HL-60 (cell line): ENCODE data around the gene ADAMTS16.

Experiments
- DNase-seq, 2 experiments: peaks; one replicate each; pipeline ENCODE4 v3.0.0-alpha.2; 2010 to 2020; ENCODE audit warnings: low read depth in 1 of 2, low spot score in 1 of 2
- H3K27ac ChIP-seq: fragments of 250-450 bp; sonication (Bioruptor Pico); replicated peaks from 2 replicates; pipeline ENCODE4 v1.5.1; 2020; ENCODE audit warnings: mild to moderate bottlenecking, moderate library complexity
- H3K27me3 ChIP-seq: fragments of 250-450 bp; sonication (Bioruptor Pico); 2 replicates; pipeline ENCODE4 v1.5.1; 2021; ENCODE audit warnings: mild to moderate bottlenecking, moderate library complexity; ENCODE audit not compliant: insufficient read depth, poor library complexity, severe bottlenecking
- H3K4me3 ChIP-seq: replicated peaks from 2 replicates; pipeline ENCODE4 v1.5.1; 2011; ENCODE audit warnings: mild to moderate bottlenecking, control low read depth, low read length; ENCODE audit not compliant: insufficient read depth
- GABPA ChIP-seq: IDR thresholded peaks from 2 replicates; pipeline ENCODE4 v1.6.1; 2012; ENCODE audit warnings: low read depth
- POLR2AphosphoS5 ChIP-seq: IDR thresholded peaks from 2 replicates; pipeline ENCODE4 v1.6.1; 2012; ENCODE audit warnings: low read depth
- SPI1 ChIP-seq: IDR thresholded peaks from 2 replicates; pipeline ENCODE4 v1.6.1; 2012; ENCODE audit warnings: low read depth, mild to moderate bottlenecking, borderline replicate concordance
- TF ChIP-seq, protein P1 (sequence below): IDR thresholded peaks from one replicate; pipeline ENCODE4 v1.5.1; 2011; ENCODE audit warnings: low read length, control low read depth, inconsistent platforms; ENCODE audit not compliant: insufficient read depth
- TF ChIP-seq, protein P2 (sequence below): IDR thresholded peaks from 2 replicates; pipeline ENCODE4 v1.6.1; 2012; ENCODE audit warnings: low read depth; ENCODE audit not compliant: insufficient replicate concordance

The ADAMTS16 gene

DNA sequence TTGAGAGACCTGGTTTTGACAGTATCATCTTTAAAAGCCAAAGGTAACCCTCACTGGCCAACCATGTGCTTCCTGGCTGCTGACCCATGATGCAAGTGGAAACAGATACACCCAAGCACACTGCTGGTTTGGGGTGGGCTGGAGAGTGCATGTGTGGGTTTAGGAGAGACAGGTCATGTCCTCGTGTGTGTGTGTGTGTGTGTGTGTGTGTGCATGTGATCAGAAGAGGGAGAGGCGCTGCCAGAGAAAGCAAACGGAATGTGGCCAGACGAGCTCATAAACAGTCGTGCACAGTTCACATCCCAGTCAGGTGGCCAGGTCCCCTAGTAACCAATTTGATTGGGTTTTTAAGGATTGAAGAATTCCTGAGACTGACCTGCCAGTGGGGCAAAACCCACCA, 169.5 kb downstream of the ADAMTS16 start:
- H3K27ac ChIP-seq: no peak overlapping the region
- H3K4me3 ChIP-seq: no peak overlapping the region
- TF ChIP-seq SPI1 (no peak), GABPA (no peak), POLR2AphosphoS5 (no peak)
- TF ChIP-seq, protein P1, sequence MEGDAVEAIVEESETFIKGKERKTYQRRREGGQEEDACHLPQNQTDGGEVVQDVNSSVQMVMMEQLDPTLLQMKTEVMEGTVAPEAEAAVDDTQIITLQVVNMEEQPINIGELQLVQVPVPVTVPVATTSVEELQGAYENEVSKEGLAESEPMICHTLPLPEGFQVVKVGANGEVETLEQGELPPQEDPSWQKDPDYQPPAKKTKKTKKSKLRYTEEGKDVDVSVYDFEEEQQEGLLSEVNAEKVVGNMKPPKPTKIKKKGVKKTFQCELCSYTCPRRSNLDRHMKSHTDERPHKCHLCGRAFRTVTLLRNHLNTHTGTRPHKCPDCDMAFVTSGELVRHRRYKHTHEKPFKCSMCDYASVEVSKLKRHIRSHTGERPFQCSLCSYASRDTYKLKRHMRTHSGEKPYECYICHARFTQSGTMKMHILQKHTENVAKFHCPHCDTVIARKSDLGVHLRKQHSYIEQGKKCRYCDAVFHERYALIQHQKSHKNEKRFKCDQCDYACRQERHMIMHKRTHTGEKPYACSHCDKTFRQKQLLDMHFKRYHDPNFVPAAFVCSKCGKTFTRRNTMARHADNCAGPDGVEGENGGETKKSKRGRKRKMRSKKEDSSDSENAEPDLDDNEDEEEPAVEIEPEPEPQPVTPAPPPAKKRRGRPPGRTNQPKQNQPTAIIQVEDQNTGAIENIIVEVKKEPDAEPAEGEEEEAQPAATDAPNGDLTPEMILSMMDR: no peak
- TF ChIP-seq, protein P2, sequence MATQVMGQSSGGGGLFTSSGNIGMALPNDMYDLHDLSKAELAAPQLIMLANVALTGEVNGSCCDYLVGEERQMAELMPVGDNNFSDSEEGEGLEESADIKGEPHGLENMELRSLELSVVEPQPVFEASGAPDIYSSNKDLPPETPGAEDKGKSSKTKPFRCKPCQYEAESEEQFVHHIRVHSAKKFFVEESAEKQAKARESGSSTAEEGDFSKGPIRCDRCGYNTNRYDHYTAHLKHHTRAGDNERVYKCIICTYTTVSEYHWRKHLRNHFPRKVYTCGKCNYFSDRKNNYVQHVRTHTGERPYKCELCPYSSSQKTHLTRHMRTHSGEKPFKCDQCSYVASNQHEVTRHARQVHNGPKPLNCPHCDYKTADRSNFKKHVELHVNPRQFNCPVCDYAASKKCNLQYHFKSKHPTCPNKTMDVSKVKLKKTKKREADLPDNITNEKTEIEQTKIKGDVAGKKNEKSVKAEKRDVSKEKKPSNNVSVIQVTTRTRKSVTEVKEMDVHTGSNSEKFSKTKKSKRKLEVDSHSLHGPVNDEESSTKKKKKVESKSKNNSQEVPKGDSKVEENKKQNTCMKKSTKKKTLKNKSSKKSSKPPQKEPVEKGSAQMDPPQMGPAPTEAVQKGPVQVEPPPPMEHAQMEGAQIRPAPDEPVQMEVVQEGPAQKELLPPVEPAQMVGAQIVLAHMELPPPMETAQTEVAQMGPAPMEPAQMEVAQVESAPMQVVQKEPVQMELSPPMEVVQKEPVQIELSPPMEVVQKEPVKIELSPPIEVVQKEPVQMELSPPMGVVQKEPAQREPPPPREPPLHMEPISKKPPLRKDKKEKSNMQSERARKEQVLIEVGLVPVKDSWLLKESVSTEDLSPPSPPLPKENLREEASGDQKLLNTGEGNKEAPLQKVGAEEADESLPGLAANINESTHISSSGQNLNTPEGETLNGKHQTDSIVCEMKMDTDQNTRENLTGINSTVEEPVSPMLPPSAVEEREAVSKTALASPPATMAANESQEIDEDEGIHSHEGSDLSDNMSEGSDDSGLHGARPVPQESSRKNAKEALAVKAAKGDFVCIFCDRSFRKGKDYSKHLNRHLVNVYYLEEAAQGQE: no peak
- no peak for DNase-seq
- no peaks in the 10 kb centered on the region for H3K27me3 ChIP-seq

DNA sequence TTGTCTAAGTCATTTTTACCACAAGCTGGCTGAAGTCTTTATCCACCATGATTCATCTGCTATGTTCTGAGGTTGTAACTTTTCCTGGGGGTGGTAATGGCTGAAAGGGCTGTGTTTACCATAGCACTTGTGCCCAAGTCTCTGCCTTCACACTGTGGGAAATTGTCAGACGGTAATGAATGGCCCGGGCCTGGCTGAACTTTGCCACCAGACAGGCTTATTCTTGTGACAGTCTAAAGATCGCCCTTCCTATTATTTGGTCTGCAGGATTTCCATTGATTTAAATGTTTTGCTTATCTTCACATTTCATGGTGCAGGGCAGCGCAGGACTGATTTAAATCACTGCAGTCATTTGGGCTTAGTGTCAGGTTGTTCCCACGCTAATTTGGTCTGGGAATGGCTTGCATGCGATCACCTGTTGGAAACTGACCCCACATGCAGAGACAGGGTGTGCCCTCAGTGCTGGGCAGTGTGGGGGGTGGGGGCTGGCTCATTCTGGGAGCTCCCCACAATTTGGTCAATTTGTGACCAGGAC, 173.0 kb downstream of the ADAMTS16 start:
- DNase-seq: no peak
- TF ChIP-seq POLR2AphosphoS5: no peak
- TF ChIP-seq, protein P1: no peak
- no peak for TF ChIP-seq GABPA
- TF ChIP-seq SPI1: no peak
- TF ChIP-seq, protein P2: no peak
- Histone ChIP-seq H3K4me3 (no peak overlapping the region), H3K27me3 (no peaks in the 10 kb centered on the region), H3K27ac (no peak overlapping the region)

DNA sequence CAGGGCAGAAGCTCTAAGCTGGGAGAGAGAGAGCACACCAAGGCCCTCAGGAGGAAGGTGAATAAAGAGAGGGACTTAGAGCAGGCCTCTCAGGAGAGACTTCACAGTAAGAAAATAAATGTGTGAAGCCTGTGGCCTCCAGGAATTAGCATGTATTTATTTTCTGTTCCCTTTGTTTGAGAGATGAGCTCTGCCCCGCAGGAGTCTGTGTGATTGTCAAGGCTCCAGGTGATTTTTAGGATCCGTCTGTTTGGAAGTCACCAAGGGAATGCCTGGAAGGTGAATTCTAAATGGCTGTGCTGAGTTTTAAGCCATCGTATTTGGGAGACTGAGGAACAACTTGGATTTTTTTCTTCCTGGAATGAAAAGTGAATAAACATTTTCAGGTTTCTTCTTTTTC, 174.0 kb downstream of the ADAMTS16 start:
- DNase-seq: no peak
- H3K4me3 ChIP-seq: no peak overlapping the region
- no peaks in the 10 kb centered on the region for H3K27me3 ChIP-seq
- no peak overlapping the region for H3K27ac ChIP-seq
- TF ChIP-seq, protein P1: no peak
- TF ChIP-seq POLR2AphosphoS5 (no peak), GABPA (no peak), SPI1 (no peak)
- TF ChIP-seq, protein P2: no peak
